ENCODE results near the gene MVK. TPM values are rescaled to one million over a fixed set of nuclear protein-coding genes. Genes with fewer than 3 reads are reported as not detected.

MVK gene
- total and polyA plus RNA-seq, 2 of the 4 experiments (the other 2 are of a cell fraction): 6.6 to 11.5 TPM

- CTCF ChIA-PET: no interaction called here
- Histone ChIP-seq H3K9ac (ENCODE audit: low read depth, low read length) (no peak overlapping the region), H4K5ac (ENCODE audit: low read depth, low read length) (no peak overlapping the region), H4K8ac (ENCODE audit: low read depth in 2 of 2, low read length in 2 of 2) (no peak overlapping the region), H3K9me3 (ENCODE audit: control insufficient read depth, insufficient read depth, low read length) (no peaks in the 10 kb centered on the region), H3K4me1 (ENCODE audit: control insufficient read depth, insufficient read depth, low read length) (no peaks in the 10 kb centered on the region), H3K36me3 (ENCODE audit: control insufficient read depth, insufficient read depth, low read length) (no peaks in the 10 kb centered on the region), H3K56ac (ENCODE audit: extremely low read depth, insufficient read depth, low read length) (no peak overlapping the region), H3K4me3 (ENCODE audit: insufficient read depth, low read depth, low read length) (no peak overlapping the region), H2BK120ac (ENCODE audit: low read depth, low read length) (no peak overlapping the region), H3K79me1 (ENCODE audit: low read depth in 1 of 2, low read length in 2 of 2) (no peaks in the 10 kb centered on the region), H3K23ac (ENCODE audit: low read depth, low read length) (no peak overlapping the region), H2AK5ac (ENCODE audit: low read depth, low read length) (no peak overlapping the region), H3K18ac (ENCODE audit: low read depth, low read length) (no peak overlapping the region), H3K27ac (ENCODE audit: insufficient read depth, low read length) (no peak overlapping the region), H3K27me3 (ENCODE audit: control insufficient read depth, insufficient read depth, low read length) (peaks cover 44% of the 10 kb centered on the region), H3K14ac (replicated peaks; ENCODE audit: low read depth, low read length) (no peak overlapping the region), H3K9me1 (ENCODE audit: insufficient read depth, low read length) (no peaks in the 10 kb centered on the region), H2AK9ac (replicated peaks; ENCODE audit: low read depth, low read length, poor library complexity) (no peak overlapping the region), H2AFZ (replicated peaks; ENCODE audit: low read length, poor library complexity) (no peak overlapping the region), H4K91ac (ENCODE audit: insufficient read depth, low read depth, low read length) (no peak overlapping the region), H3K4me2 (ENCODE audit: low read depth, low read length) (no peak overlapping the region), H2BK15ac (ENCODE audit: low read depth, low read length) (no peak overlapping the region), H2BK5ac (ENCODE audit: low read depth, low read length, poor library complexity, severe bottlenecking) (no peak overlapping the region), H2BK20ac (ENCODE audit: low read depth, low read length) (no peak overlapping the region), H3K4ac (ENCODE audit: low read depth, low read length) (no peak overlapping the region), H4K20me1 (ENCODE audit: insufficient read depth, low read length) (no peaks in the 10 kb centered on the region)
- in situ Hi-C loops (cut with MboI; ENCODE audit: low sequenced_read_pairs): no loop called here
- DNase-seq: no peak
- POLR2A ChIA-PET (ENCODE audit: unreplicated experiment): no interaction called here
- intact Hi-C loops (cut with micrococcal nuclease): no loop called here
- BruUV-seq (replicated peaks): no TSS peak
- dilution Hi-C loops (cut with HindIII; ENCODE audit: low sequenced_read_pairs, unreplicated experiment): no loop called here
- TF ChIP-seq, protein P1, sequence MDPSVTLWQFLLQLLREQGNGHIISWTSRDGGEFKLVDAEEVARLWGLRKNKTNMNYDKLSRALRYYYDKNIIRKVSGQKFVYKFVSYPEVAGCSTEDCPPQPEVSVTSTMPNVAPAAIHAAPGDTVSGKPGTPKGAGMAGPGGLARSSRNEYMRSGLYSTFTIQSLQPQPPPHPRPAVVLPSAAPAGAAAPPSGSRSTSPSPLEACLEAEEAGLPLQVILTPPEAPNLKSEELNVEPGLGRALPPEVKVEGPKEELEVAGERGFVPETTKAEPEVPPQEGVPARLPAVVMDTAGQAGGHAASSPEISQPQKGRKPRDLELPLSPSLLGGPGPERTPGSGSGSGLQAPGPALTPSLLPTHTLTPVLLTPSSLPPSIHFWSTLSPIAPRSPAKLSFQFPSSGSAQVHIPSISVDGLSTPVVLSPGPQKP (IDR thresholded peaks at IDR 0.05; ENCODE audit: borderline replicate concordance, low read depth, low read length): no peak
- TF ChIP-seq, protein P2, sequence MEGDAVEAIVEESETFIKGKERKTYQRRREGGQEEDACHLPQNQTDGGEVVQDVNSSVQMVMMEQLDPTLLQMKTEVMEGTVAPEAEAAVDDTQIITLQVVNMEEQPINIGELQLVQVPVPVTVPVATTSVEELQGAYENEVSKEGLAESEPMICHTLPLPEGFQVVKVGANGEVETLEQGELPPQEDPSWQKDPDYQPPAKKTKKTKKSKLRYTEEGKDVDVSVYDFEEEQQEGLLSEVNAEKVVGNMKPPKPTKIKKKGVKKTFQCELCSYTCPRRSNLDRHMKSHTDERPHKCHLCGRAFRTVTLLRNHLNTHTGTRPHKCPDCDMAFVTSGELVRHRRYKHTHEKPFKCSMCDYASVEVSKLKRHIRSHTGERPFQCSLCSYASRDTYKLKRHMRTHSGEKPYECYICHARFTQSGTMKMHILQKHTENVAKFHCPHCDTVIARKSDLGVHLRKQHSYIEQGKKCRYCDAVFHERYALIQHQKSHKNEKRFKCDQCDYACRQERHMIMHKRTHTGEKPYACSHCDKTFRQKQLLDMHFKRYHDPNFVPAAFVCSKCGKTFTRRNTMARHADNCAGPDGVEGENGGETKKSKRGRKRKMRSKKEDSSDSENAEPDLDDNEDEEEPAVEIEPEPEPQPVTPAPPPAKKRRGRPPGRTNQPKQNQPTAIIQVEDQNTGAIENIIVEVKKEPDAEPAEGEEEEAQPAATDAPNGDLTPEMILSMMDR (conservative IDR thresholded peaks at IDR 0.05; ENCODE audit: low read depth, low read length): no peak
- TF ChIP-seq CEBPB (IDR thresholded peaks at IDR 0.05; ENCODE audit: low read depth, low read length): no peak
- WGBS, 2 experiments (ENCODE audit: extremely low coverage in 2 of 2, insufficient read length in 1 of 2): 67% methylated on average over 1 of the region's 15 CpGs; no CpG with 5 or more reads in 1 of the 2 experiments
- ATAC-seq (ENCODE audit: low read depth): no peak
Measured at GRCh38 chr12:109549613-109550270, 23.9 kb upstream of the MVK start.
